ENCODE results near the gene CARS2.

DNA sequence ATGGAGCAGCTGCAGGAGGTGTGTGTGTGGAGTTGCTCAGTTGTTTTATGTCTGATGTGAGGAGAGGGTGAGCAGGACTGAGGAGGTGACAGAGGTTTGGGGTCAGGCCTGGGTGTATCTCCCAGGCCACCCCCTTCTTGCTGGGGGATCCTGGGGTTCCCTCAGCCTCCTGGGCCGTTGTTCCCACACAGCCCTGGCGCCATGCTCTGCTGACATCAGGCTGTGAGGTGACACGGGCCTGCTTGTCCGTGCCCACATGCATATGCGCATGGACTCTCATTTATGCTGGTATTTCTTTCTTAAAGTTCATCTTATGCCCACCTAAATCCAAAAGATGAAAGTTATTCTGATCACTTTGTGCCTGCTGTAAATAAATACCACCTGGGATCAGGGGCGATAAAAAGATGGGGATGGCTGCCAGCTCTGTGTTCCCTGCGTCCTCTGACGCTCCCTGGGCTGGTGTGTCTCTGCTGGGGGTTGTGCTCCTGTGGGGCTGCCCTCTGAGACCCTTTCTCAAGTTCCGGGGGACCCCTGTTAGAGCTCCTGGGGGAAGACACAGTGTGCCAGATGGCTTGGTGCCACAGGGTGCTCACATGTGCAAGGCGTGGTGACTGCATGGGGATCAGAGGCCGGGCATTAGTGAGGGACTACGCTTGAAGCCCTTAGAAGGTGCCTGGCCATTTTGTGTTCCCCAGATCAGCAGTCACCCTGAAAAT, 78.0 kb downstream of the CARS2 start:
- no peak for TF ChIP-seq EZH2 (IDR thresholded peaks at IDR 0.05)
- no peak for TF ChIP-seq POLR2AphosphoS5 (IDR thresholded peaks at IDR 0.05; ENCODE audit: borderline replicate concordance, low read depth, low read length)

Measured in SK-N-MC (cell line).